ENCODE results near the gene HECTD4.
"Not testable (repeated sequence)": the region's sequence is repeated elsewhere in the genome, so short reads cannot be mapped to it uniquely, and the experiment has no call there.

HECTD4 gene

GRCh38 chr12:112241176-112241575 is 141.1 kb downstream of the HECTD4 start:
- H3K27ac Mint-ChIP-seq, result no peak overlapping the region
- ATAC-seq (no peak), DNase-seq (ENCODE audit: low spot score in 2 of 2) (no peak)
- H3K4me1 Mint-ChIP-seq, result no peaks in the 10 kb centered on the region
- no peak overlapping the region for H3K4me3 Mint-ChIP-seq
- no peaks in the 10 kb centered on the region for H3K9me3 Mint-ChIP-seq
- H3K36me3 Mint-ChIP-seq, result peaks cover 77% of the 10 kb centered on the region

GRCh38 chr12:112239881-112240280 is 142.3 kb downstream of the HECTD4 start:
- H3K4me3 Mint-ChIP-seq, result no peak overlapping the region
- H3K9me3 Mint-ChIP-seq, result no peaks in the 10 kb centered on the region
- no peaks in the 10 kb centered on the region for H3K4me1 Mint-ChIP-seq
- DNase-seq (ENCODE audit: low spot score in 2 of 2), result no peak
- no peak for ATAC-seq
- H3K27ac Mint-ChIP-seq, result no peak overlapping the region
- H3K36me3 Mint-ChIP-seq, result peaks cover 79% of the 10 kb centered on the region

DNA sequence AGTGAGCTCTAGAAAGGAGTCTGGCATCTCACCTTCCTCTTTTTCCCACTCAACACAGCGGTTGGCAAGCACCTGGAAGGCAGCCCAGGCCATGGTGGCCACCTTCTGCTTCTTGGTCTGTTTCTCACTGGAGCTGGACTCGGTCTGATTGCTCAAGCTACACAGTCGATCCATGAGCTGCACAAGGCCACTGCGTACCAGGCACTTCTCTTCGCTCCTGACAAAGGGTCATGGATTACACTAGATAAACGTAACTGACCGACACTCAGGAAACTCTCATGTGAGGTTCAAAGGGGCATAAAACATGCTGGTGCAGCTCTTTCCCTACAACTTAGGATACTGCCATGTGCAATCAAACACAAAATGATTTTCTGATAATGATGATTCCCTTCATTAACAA is 143.2 kb downstream of the HECTD4 start:
- Mint-ChIP-seq H3K4me3 (no peak overlapping the region), H3K27ac (no peak overlapping the region), H3K4me1 (no peaks in the 10 kb centered on the region), H3K9me3 (no peaks in the 10 kb centered on the region), H3K36me3 (peaks cover 79% of the 10 kb centered on the region)
- DNase-seq (ENCODE audit: low spot score in 2 of 2) (no peak), ATAC-seq (no peak)

- Mint-ChIP-seq H3K9me3 (no peaks in the 10 kb centered on the region), H3K36me3 (peaks cover 84% of the 10 kb centered on the region), H3K27ac (no peak overlapping the region), H3K4me3 (no peak overlapping the region), H3K4me1 (no peaks in the 10 kb centered on the region)
- DNase-seq (ENCODE audit: low spot score in 2 of 2), result no peak
- ATAC-seq, result no peak
Measured at GRCh38 chr12:112238441-112238840, 143.8 kb downstream of the HECTD4 start.

DNA sequence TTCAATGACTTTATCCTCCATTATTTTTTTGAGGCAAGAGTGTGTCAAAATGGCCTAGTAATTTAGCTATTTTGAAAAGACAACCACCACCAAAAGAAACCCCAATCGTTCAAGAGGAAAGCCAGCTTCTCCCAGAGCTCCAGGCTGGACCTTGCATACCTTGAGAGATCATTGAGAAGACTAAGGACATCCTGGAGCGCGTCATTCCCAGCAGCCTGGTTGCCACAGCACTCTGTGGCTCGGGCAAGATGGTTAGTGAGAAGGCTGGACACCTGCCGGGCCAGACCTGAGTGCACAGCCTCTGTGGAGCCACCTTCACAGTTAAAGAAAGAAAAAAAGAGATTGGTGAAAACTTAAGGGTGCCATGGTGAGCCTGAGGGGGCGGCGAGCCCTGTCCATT is 145.4 kb downstream of the HECTD4 start:
- Mint-ChIP-seq H3K27ac (no peak overlapping the region), H3K9me3 (no peaks in the 10 kb centered on the region), H3K4me1 (no peaks in the 10 kb centered on the region), H3K4me3 (no peak overlapping the region), H3K36me3 (peaks cover 84% of the 10 kb centered on the region)
- DNase-seq (ENCODE audit: low spot score in 2 of 2), result no peak
- ATAC-seq, result no peak

DNA sequence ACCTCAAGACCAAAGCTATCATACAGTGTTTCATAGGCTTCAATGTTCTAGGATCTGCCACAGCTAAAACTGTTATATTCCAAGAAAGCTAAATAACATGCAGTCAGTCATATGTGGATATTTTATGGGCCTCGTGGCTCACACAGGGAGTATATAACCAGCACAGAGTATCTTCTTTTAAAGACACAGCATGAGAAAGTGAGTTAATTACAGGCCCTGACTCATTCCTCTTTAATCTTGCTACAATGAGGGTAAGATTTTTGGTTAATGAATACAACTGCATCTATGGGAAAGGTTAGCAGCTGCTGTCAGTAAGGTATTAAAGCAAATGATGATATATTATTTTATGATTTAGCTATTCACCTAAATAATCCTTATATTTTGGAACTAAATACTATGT is 145.8 kb downstream of the HECTD4 start:
- no peak for ATAC-seq
- DNase-seq (ENCODE audit: low spot score in 2 of 2), result no peak
- Mint-ChIP-seq H3K27ac (peak overlapping the region; percentile 83), H3K4me1 (no peaks in the 10 kb centered on the region), H3K9me3 (no peaks in the 10 kb centered on the region), H3K36me3 (peaks cover 84% of the 10 kb centered on the region), H3K4me3 (no peak overlapping the region)

DNA sequence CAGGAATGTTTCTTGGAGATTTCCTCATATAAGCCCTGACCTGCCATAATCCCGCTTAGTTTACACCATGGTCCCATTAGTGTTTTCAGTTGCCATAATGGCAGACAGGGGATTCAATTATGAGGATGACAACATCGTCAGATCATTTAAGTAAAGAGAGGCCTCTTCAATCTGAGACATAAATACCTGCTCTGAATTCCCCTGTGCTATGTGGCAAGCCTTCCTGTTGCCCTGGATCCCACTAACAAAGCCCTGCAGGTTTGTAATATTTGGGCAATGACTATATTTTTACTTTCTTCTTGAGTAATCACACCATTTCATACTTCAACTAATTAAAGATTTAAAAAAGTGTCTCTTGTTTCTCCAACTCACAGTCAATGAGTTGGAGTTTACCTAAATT is 147.9 kb downstream of the HECTD4 start:
- Mint-ChIP-seq H3K4me3 (no peak overlapping the region), H3K27ac (peak overlapping the region; percentile 34), H3K36me3 (peaks cover 88% of the 10 kb centered on the region), H3K4me1 (no peaks in the 10 kb centered on the region), H3K9me3 (no peaks in the 10 kb centered on the region)
- DNase-seq (ENCODE audit: low spot score in 2 of 2) (no peak), ATAC-seq (no peak)

DNA sequence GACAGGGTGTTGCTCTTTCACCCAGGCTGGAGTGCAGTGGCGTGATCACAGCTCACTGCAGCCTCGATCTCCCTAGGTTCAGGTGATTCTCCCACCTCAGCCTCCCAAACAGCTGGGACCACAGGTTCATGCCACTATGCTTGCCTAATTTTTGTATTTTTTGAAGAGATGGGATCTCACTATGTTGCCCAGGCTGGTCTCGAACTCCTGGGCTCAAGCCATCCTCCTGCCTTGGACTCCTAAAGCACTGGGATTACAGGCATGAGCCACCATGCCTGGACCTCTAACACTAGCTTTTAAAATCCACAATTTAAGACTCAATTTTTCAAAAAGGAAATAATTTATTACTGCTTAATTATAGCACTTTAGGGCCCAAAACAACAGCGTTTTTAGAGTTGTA is 149.0 kb downstream of the HECTD4 start:
- Mint-ChIP-seq H3K4me3 (no peak overlapping the region), H3K36me3 (peaks cover 78% of the 10 kb centered on the region), H3K27ac (no peak overlapping the region), H3K4me1 (no peaks in the 10 kb centered on the region), H3K9me3 (no peaks in the 10 kb centered on the region)
- ATAC-seq, result no peak
- DNase-seq (ENCODE audit: low spot score in 2 of 2), result no peak

GRCh38 chr12:112230136-112230535 is 152.1 kb downstream of the HECTD4 start:
- DNase-seq (ENCODE audit: low spot score in 2 of 2), result no peak
- Mint-ChIP-seq H3K9me3 (no peaks in the 10 kb centered on the region), H3K4me3 (no peak overlapping the region), H3K4me1 (no peaks in the 10 kb centered on the region), H3K36me3 (peaks cover 70% of the 10 kb centered on the region), H3K27ac (no peak overlapping the region)
- no peak for ATAC-seq

DNA sequence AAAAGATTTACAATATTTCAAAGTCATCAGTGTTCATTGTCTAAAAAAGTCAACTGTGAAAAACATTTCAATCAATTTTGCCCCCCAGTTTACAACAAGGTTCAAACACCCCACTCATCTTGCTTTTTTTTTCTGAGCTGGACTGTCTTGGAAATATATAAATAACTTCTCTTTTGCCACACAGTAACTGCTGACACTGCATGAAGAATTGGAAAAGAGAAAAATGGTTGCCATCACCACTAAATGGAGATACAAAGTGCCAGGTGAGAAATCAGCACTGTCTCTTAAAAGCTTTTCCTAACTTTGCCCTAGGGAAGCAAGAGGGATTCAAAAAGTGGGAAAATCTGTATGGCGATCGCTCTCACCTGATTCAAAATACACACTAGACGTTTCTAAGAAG is 155.5 kb downstream of the HECTD4 start:
- H3K4me3 Mint-ChIP-seq, result no peak overlapping the region
- peaks cover 51% of the 10 kb centered on the region for H3K36me3 Mint-ChIP-seq
- no peaks in the 10 kb centered on the region for H3K9me3 Mint-ChIP-seq
- H3K4me1 Mint-ChIP-seq, result no peaks in the 10 kb centered on the region
- ATAC-seq (no peak), DNase-seq (ENCODE audit: low spot score in 2 of 2) (no peak)
- H3K27ac Mint-ChIP-seq, result no peak overlapping the region

GRCh38 chr12:112220628-112221027 is 161.6 kb downstream of the HECTD4 start:
- not testable (repeated sequence) for H3K27ac Mint-ChIP-seq; H3K9me3 Mint-ChIP-seq; H3K4me1 Mint-ChIP-seq; ATAC-seq; H3K4me3 Mint-ChIP-seq; DNase-seq (ENCODE audit: low spot score in 2 of 2)
- peaks cover 52% of the 10 kb centered on the region for H3K36me3 Mint-ChIP-seq

DNA sequence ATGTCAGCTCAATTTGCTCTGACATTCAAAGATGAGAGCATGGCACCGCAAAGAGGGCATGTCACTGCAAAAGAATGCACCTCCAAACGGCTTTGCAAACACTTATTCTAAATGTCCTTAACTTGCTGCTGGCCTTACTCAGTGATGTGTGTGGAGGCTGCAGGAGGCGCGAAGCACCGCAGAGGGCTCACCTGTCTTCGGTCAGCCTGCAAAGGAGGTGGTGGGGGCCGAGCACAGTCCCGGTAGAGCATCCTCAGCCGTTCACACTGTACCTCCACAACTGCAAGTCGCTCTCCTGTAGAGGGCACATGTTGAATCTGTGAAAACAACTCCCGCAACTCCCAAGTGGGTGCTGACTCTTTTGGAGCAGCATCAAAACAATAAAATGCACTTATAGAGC is 163.0 kb downstream of the HECTD4 start:
- no peak overlapping the region for H3K4me3 Mint-ChIP-seq
- no peaks in the 10 kb centered on the region for H3K9me3 Mint-ChIP-seq
- peaks cover 52% of the 10 kb centered on the region for H3K36me3 Mint-ChIP-seq
- DNase-seq (ENCODE audit: low spot score in 2 of 2) (no peak), ATAC-seq (no peak)
- no peaks in the 10 kb centered on the region for H3K4me1 Mint-ChIP-seq
- H3K27ac Mint-ChIP-seq, result no peak overlapping the region

DNA sequence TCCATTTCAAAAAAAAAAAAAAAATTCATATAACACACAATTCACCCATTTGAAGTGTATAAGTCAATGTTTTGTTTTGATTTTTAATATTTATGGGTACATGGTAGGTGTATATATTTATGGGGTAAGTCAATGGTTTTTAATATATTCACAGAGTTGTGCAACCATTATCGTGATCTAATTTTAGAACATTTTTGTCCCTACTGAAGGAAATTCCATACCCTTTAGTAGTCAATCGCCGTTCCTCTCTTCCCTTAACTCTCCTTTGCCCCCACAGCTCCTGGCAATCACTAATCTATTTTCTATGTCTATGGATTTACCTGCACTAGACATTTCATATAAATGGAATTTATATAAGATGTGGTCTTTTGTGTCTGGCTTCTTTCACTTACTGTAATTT is 164.1 kb downstream of the HECTD4 start:
- ATAC-seq (no peak), DNase-seq (ENCODE audit: low spot score in 2 of 2) (no peak)
- no peaks in the 10 kb centered on the region for H3K4me1 Mint-ChIP-seq
- H3K4me3 Mint-ChIP-seq, result no peak overlapping the region
- no peak overlapping the region for H3K27ac Mint-ChIP-seq
- peaks cover 50% of the 10 kb centered on the region for H3K36me3 Mint-ChIP-seq
- H3K9me3 Mint-ChIP-seq, result no peaks in the 10 kb centered on the region

GRCh38 chr12:112217647-112218046 is 164.6 kb downstream of the HECTD4 start:
- H3K36me3 Mint-ChIP-seq, result peaks cover 45% of the 10 kb centered on the region

GRCh38 chr12:112216223-112216622 is 166.0 kb downstream of the HECTD4 start:
- Mint-ChIP-seq H3K4me1 (no peaks in the 10 kb centered on the region), H3K9me3 (no peaks in the 10 kb centered on the region), H3K36me3 (peaks cover 48% of the 10 kb centered on the region), H3K27ac (no peak overlapping the region), H3K4me3 (no peak overlapping the region)
- ATAC-seq, result no peak
- no peak for DNase-seq (ENCODE audit: low spot score in 2 of 2)

More at GRCh38 chr12:112217647-112218046, 164.6 kb downstream of the HECTD4 start:
- no peak overlapping the region for H3K4me3 Mint-ChIP-seq
- H3K27ac Mint-ChIP-seq, result no peak overlapping the region
- ATAC-seq (no peak), DNase-seq (ENCODE audit: low spot score in 2 of 2) (no peak)
- no peaks in the 10 kb centered on the region for H3K9me3 Mint-ChIP-seq
- H3K4me1 Mint-ChIP-seq, result no peaks in the 10 kb centered on the region

- Mint-ChIP-seq H3K9me3 (no peaks in the 10 kb centered on the region), H3K36me3 (peaks cover 59% of the 10 kb centered on the region), H3K4me3 (no peak overlapping the region), H3K4me1 (no peaks in the 10 kb centered on the region), H3K27ac (peak overlapping the region; percentile 26)
- no peak for ATAC-seq
- DNase-seq (ENCODE audit: low spot score in 2 of 2), result no peak
Measured at GRCh38 chr12:112214064-112214463, 168.2 kb downstream of the HECTD4 start.

- peaks cover 10% of the 10 kb centered on the region for H3K4me1 Mint-ChIP-seq
- H3K27ac Mint-ChIP-seq, result peak overlapping the region; percentile 65
- no peak for DNase-seq (ENCODE audit: low spot score in 2 of 2)
- H3K4me3 Mint-ChIP-seq, result no peak overlapping the region
- peaks cover 69% of the 10 kb centered on the region for H3K36me3 Mint-ChIP-seq
- no peaks in the 10 kb centered on the region for H3K9me3 Mint-ChIP-seq
- ATAC-seq, result no peak
Measured at GRCh38 chr12:112208301-112208910, 173.8 kb downstream of the HECTD4 start.

Measured in stimulated activated effector memory CD8-positive, alpha-beta T cell treated with anti-CD3 and anti-CD28 coated beads, Interleukin-12 subunit alpha, Interleukin-12 subunit beta, amount 100 ng/mL, for 72 hours (primary cell).